Measurements from ENCODE around the gene NLRP9.

Gene NLRP9

DNA sequence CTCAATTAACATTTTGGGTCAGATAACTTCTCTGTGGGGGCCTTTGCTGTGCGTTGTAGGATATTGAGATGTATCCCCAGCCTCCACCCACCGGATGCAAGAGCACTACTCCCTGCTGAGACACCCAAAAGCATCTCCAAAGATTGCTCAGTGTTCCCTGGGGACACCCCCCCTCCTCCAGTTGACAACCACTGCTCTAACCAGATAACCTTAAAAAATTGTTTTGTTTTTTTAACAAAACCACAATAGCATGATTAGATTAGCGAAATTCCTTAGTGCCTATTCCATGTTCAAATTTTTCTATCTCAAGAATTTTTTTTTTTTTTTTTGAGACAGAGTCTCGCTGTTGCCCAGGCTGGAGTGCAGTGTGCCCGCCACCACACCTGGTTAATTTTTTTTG lies 65.8 kb downstream of the NLRP9 start:
- no peak for DNase-seq

DNA sequence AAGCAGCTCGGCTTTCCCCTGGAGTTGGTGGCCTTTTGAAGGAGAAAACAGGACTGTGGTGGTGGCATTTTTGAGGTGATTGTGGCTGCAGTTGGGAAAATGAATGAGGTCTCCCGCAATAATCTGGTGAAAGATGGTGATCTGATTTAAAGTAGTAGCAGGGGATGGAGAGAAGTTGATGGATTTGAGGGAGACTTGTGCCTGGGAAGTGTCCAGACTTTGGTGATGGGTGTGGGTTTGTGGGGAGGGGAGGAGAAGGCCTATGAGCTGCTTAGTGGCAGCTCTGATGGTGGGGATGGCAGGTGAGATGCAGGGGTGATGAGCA lies 67.2 kb downstream of the NLRP9 start:
- no peak for DNase-seq

DNA sequence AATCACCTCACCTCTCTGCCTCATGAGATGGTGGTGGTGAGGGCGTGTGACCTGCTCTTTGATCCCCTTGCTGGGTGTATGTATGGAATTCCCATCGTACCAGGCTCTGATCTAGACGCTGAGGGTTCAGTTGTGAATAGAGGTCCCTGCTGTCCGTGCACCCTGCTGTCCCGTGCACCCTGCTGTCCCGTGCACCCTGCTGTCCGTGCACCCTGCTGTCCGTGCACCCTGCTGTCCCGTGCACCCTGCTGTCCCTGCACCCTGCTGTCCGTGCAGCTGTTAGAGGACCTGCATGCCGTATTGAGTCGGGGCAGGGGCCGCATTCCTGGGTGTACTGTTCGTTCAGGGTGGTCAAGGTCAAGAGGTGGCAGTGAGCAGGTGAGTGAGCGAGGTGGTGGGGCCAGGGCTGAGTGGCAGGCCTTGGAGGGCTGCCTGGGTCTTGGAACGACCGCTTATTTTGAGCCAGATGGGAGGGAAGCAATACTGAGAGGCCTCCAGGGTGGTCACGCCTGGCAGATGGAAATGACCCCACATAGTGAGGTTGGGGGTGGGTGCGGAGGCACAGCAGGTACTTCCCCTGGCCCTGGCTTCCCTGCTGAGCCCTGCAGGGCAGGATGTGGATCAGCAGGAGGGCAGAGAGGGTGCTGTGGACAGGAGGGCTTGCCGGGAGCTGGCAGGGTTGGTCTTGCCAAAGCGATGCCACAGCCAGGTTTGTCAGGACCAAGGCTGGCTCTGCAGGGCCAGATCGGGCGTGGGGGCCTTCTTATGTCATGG lies 67.7 kb downstream of the NLRP9 start:
- DNase-seq = no peak

DNA sequence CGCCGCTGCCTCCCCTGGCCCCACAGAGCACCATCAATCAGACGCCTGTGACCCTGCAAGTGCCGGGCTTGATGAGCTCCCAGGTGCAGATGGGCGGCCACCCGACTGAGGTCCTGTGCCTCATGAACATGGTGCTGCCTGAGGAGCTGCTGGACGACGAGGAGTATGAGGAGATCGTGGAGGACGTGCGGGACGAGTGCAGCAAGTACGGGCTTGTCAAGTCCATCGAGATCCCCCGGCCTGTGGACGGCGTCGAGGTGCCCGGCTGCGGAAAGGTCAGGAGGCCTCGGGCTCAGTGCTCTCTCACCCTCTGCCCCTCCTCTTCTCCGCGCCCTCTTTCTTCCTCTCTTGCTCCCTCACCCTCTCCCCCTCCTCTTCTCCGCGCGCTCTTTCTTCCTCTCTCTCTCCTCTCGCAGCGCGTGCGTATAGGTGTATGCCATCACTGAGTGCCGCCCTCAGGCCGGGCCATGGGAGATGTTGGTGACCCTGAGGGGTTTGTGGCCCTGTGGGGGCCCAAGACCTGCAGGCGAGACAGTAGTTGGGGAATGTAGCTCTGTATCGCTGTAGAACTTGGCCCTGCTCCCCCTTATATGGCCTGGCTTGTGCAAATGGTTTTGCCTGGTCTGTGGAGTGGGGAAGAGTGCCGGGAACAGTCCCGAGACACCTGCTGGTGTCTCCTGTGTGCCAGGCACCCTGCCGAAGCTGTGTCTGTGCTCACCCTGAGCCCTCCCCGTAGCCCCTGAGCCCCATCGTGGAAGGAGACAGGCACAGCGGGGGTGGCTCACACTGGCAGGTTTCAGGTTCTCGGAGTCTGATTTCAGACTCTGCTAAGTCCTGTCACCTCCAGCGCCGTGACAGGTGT lies 68.6 kb downstream of the NLRP9 start:
- no peak for DNase-seq

DNA sequence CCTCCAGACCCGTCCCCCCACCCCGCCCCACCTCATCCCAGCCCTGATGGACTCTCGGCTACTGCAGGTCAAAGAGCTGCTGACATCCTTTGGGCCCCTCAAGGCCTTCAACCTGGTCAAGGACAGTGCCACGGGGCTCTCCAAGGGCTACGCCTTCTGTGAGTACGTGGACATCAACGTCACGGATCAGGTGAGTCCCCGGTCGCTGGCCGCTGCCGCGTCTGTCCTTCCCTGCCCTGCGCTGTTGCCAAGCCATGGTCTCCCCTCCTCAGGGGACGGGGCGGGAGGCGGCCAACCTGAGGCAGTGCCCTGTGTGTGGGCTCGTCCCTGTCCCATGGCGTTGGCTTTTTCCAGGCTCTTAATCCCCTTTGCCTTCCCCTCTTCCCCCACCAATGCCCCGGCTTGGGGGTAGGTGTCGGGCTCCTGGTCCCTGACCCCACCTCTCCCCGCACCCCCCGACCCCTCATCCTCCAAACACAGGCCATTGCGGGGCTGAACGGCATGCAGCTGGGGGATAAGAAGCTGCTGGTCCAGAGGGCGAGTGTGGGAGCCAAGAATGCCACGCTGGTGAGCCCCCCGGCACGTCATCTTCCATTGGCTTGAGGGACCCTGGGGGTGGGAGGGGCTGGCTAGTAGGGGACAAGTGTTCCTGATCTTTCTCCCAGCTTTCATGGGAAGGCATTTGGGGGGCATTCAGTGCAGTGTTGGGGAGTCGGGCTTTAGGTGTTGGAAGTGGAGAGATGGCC lies 69.4 kb downstream of the NLRP9 start:
- DNase-seq = no peak

DNA sequence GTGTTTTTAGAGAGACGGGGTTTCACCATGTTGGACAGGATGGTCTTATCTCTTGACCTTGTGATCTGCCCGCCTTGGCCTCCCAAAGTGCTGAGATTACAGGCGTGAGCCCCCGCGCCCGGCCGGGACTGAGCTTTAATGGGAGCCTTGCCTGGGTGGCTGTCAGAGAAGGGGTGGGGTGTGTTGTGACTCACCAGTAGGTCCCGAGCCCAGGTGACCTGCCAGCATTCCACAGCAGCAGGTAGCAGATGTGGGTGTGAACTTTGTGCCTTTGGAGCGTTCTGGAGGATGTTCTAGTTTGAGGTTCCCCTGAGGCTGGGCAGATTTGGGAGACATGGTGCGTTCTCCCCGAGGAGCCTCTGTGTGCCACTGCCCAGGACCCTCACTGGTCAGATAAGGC lies 70.2 kb downstream of the NLRP9 start:
- DNase-seq = no peak

DNA sequence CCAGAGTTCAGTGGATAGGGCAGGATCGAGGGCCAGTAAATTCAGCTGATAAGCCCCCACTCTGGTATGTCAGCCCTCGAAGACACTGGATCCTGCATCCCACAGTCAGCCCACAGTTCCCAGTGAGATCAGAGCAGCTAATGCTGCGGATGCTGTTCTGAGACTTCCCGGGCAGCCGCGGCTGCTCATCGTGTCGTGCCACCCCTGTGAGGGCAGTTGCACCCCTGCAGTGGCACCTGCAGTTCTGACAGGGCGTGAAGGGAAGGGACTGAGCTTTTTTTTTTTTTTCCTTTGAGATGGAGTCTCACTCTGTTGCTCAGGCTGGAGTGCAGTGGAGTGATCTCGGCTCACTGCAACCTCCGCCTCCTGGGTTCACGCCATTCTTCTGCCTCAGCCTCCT lies 70.7 kb downstream of the NLRP9 start:
- DNase-seq = no peak

DNA sequence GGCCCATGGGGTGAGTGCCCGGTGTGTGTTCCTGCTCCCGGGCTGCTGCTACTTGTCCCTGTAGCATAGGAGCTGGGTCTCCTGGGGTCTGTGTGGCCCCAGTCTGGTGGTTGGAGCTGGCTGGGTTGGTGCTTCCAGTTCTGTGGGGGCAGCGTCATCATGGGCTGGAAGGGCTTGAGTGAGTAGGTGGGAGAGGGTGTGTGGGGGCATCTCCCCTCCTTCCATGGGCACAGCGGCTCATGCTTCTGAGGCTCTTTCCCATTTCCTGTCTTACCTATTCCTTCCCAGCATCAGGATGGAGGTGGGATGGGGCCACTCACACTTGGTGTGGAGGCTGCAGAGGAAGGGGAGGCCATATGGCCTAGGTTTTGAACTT lies 71.2 kb downstream of the NLRP9 start:
- no peak for DNase-seq

DNA sequence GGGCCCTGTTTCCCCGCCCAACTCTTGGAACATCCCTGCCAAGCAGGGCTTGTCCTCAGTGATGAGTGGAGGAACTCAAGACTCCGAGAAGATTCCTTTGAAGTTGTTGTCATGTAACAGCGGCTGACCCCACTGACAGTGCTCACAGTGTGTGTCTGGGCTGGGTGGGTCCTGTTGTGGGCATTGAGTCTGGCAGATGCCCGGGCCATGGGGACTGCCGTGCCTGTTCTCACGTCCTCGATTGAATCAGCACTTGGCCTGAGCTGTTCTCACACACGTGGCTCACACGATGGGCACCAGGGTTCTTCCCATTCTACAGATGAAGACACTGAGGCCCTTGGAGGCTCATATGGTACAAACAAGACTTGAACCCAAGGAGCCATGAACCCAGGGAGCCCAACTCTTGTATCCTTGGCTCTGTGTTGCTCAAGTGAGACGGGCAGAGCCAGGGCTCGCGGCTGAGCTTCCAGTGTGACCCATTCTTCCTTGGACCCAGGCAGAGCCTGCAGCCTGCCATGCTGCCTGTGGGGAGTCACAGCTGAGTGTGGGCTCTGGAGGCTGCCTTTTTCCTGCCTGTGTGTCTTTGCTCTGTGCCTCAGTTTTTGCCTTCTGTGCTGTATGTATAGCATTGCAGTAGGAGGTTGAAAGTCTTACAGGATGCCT lies 71.7 kb downstream of the NLRP9 start:
- no peak for DNase-seq

DNA sequence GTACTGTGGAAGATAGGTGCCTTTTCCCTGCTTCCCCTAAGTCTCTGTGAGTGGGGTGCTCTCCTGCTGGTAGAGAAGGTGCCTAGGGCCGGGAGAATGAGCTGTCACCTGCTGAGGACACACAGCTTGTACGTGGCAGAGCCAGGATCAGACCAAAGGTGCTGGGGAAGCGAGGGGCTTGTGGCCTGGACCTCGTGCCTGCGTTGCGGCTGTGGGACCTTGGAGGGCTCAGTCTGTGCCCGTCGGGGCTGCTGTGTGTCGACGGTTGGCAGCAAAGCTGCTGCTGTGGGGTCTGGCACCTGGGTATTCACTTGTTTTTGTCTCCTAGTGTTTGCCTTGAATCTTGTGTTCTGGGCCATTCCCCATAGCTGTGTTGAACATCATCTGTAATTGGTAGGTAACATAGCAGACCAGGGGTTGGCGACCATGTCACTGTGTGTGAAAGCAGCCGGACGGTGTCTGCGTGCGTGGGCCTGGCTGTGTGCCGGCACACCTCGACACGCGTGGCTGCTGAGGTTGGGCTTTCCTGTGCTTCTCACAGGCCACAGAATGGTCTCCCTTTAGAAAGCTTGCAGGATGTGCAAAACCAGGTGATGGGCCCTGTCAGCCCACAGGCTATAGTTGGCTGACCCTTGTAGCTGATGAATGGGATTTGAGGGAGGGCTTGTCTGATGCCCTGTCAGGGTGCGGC lies 74.2 kb downstream of the NLRP9 start:
- DNase-seq = no peak

DNA sequence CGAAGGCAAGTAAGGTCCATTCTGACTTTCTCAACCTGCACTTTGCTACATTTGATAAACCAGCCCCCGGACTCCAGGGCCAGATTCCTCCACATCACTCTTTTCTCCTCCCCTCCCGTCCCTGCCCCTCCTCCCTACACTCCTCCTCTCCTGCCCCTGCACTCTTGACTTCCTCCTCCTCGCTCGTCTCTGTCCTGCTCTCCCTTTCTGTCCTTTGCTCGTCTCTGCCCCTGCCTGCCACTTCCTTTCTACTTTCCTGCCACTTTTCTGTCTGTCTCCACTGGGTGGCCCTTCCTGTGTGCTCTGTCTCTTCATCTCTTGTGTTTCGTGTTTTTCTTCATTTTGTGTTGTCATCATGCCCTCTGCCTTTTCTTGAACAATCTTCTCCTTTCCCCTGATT lies 76.4 kb downstream of the NLRP9 start:
- peak; percentile 26 for DNase-seq

DNA sequence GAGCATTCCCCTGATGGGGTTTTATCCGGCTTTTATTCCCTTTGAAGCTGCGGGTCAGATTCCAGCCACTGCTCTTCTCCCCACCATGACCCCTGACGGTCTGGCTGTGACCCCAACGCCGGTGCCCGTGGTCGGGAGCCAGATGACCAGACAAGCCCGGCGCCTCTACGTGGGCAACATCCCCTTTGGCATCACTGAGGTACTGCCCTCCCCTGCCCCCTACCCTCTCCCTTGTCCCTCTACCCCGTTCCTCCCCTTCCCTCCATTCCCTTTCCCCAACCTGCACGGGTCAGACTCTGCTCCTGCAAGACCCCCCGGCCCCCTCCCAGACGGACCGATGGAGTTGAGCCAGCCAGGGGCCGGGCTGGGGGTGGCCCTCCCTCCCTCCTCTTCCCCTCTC lies 77.2 kb downstream of the NLRP9 start:
- DNase-seq = no peak

DNA sequence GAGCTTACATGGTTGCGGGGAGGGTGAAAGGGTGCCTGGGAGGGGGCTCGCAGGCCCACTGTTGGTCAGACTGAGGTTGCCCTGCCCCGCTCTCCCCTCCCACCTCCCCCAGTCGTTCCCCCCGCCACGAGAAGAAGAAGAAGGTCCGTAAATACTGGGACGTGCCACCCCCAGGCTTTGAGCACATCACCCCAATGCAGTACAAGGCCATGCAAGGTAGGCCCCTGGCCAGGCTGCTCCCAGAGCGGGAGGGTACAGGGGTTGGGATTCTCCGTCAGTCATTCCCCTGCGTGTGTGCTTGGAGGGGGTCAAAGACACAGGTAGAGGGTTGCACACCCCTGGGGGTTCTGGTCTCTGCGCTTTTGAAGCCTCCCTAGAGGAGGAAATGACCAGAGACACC lies 77.8 kb downstream of the NLRP9 start:
- DNase-seq = no peak

DNA sequence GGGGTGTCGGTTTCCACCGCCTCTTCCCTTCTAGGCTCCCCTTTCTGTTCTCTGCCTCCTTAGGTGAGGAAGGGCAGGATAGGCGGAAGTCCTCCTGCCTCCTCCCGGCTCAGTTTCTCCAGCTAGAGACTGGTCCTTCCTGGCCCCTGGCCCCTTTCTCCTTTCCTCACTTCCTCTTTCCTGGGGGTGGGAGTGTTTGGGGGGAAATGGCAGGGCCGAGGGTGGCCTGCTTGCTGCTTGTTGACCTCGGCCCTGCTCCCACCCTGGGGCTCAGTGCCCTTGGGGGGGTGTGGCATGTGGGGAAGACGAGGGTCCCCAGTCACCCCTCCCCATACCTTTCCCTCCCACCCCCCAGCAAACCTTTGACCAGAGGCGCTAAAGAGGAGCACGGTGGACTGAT lies 78.4 kb downstream of the NLRP9 start:
- no peak for DNase-seq

DNA sequence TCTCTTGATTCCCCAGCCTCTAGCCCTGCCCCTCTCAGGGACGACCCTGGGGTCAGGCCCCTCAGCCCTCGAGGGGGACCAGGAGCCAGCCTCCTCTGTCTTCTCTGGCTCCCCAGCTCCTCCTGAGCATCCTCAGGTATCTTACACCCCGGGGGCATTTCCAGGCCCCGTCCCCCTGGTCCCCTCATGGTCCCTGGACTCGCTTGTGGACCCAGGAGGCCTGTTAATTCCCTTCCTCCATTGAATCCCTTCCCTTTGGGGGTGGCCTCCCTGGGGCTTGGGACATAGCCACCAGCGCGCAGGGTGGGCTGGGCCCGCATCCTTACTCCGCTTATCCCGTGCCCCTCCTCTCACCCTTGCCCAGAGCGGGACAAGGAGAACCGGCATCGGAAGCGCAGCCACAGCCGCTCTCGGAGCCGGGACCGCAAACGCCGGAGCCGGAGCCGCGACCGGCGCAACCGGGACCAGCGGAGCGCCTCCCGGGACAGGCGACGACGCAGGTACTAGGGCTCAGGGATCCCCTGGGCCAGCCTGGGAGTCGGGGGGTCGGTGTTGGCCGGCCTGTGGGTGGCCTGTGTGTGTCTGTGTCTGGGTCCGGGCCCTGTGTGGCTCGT lies 79.2 kb downstream of the NLRP9 start:
- DNase-seq = no peak
